Measurements from ENCODE around the gene PRPF40B. TPM values are rescaled to one million over a fixed set of nuclear protein-coding genes. Genes with fewer than 3 reads are reported as not detected.

PRPF40B gene
- total and polyA plus RNA-seq, 2 of the 13 experiments (the other 11 are each of a cell fraction or from before 2014, with no cell fraction given), result 5.0 to 7.8 TPM

DNA sequence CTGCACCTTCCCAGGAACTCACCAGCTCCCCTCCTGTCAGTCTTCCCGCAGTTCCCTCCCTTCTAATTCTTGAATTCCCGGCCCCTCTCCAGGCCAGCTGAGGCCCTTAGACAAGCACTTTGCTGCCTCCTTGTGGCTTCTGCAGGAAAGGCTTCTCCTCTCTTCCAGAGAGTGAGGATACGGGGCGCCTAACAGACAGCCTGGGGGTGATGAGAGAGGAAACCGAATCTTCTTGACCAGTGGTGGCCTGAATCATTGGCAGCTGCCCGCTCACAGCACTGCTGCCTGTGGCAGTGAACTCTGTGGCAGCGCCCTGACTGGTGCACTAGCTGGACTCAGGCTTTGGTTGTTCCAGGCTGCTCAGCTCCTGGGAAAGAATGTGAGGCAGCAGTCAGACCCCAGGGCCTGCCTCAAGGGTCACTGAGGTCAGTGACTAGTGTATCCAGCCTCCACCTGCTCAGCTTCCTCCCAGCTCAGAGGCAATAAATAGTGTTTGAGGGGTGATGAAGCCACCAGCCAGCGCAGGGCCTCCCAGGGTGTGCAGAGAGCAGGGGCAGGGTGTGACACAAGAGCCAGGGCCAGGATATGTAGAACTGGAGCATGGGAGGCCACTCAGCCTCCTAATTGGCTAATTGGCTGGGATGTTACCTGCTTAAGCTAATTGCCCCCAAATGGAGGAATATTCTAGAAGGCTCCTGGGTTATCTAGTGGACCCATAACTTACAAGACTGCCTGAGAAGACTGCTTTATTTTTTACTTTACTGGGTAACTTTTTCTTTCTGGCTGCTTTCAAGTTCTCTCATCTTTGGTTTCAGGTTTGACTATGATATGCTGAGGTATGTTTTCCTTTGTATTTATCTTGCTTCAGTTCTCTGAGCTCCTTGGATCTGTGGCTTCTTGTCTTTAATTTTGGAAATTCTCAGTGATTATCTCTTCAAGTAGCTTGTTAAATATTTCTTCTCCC lies 42.5 kb upstream of the PRPF40B start (continued):
- TF ChIP-seq, protein P1, sequence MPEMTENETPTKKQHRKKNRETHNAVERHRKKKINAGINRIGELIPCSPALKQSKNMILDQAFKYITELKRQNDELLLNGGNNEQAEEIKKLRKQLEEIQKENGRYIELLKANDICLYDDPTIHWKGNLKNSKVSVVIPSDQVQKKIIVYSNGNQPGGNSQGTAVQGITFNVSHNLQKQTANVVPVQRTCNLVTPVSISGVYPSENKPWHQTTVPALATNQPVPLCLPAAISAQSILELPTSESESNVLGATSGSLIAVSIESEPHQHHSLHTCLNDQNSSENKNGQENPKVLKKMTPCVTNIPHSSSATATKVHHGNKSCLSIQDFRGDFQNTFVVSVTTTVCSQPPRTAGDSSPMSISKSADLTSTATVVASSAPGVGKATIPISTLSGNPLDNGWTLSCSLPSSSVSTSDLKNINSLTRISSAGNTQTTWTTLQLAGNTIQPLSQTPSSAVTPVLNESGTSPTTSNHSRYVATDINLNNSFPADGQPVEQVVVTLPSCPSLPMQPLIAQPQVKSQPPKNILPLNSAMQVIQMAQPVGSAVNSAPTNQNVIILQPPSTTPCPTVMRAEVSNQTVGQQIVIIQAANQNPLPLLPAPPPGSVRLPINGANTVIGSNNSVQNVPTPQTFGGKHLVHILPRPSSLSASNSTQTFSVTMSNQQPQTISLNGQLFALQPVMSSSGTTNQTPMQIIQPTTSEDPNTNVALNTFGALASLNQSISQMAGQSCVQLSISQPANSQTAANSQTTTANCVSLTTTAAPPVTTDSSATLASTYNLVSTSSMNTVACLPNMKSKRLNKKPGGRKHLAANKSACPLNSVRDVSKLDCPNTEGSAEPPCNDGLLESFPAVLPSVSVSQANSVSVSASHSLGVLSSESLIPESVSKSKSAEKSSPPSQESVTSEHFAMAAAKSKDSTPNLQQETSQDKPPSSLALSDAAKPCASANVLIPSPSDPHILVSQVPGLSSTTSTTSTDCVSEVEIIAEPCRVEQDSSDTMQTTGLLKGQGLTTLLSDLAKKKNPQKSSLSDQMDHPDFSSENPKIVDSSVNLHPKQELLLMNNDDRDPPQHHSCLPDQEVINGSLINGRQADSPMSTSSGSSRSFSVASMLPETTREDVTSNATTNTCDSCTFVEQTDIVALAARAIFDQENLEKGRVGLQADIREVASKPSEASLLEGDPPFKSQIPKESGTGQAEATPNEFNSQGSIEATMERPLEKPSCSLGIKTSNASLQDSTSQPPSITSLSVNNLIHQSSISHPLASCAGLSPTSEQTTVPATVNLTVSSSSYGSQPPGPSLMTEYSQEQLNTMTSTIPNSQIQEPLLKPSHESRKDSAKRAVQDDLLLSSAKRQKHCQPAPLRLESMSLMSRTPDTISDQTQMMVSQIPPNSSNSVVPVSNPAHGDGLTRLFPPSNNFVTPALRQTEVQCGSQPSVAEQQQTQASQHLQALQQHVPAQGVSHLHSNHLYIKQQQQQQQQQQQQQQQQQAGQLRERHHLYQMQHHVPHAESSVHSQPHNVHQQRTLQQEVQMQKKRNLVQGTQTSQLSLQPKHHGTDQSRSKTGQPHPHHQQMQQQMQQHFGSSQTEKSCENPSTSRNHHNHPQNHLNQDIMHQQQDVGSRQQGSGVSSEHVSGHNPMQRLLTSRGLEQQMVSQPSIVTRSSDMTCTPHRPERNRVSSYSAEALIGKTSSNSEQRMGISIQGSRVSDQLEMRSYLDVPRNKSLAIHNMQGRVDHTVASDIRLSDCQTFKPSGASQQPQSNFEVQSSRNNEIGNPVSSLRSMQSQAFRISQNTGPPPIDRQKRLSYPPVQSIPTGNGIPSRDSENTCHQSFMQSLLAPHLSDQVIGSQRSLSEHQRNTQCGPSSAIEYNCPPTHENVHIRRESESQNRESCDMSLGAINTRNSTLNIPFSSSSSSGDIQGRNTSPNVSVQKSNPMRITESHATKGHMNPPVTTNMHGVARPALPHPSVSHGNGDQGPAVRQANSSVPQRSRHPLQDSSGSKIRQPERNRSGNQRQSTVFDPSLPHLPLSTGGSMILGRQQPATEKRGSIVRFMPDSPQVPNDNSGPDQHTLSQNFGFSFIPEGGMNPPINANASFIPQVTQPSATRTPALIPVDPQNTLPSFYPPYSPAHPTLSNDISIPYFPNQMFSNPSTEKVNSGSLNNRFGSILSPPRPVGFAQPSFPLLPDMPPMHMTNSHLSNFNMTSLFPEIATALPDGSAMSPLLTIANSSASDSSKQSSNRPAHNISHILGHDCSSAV (CRISPR knock-in tag; IDR thresholded peaks at IDR 0.05; ENCODE audit: borderline replicate concordance), result no peak
- TF ChIP-seq ZNF850 (CRISPR knock-in tag; conservative IDR thresholded peaks at IDR 0.05) (no peak), SKI (IDR thresholded peaks at IDR 0.05; ENCODE audit: partially characterized antibody) (no peak), SPEN (CRISPR knock-in tag; IDR thresholded peaks at IDR 0.05; ENCODE audit: low read depth) (no peak), ZNF770 (CRISPR knock-in tag; IDR thresholded peaks at IDR 0.05) (peak; percentile 50; the same call in 1 of the 2 replicates), HNRNPUL1 (IDR thresholded peaks at IDR 0.05; ENCODE audit: low read depth, low read length) (no peak), IRF1 (CRISPR knock-in tag; IDR thresholded peaks at IDR 0.05; ENCODE audit: low read depth) (no peak), ELF1 (CRISPR knock-in tag; IDR thresholded peaks at IDR 0.05) (no peak), XRCC5 (optimal IDR thresholded peaks at IDR 0.05; ENCODE audit: low read length) (peak; percentile 85), HNRNPLL (IDR thresholded peaks at IDR 0.05; ENCODE audit: low read depth, low read length, poor library complexity, severe bottlenecking) (no peak)
- TF ChIP-seq, protein P2, sequence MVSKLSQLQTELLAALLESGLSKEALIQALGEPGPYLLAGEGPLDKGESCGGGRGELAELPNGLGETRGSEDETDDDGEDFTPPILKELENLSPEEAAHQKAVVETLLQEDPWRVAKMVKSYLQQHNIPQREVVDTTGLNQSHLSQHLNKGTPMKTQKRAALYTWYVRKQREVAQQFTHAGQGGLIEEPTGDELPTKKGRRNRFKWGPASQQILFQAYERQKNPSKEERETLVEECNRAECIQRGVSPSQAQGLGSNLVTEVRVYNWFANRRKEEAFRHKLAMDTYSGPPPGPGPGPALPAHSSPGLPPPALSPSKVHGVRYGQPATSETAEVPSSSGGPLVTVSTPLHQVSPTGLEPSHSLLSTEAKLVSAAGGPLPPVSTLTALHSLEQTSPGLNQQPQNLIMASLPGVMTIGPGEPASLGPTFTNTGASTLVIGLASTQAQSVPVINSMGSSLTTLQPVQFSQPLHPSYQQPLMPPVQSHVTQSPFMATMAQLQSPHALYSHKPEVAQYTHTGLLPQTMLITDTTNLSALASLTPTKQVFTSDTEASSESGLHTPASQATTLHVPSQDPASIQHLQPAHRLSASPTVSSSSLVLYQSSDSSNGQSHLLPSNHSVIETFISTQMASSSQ (IDR thresholded peaks at IDR 0.05; ENCODE audit: low read depth), result no peak
- TF ChIP-seq, protein P2 (CRISPR knock-in tag; IDR thresholded peaks at IDR 0.05; ENCODE audit: borderline replicate concordance), result no peak

All from HepG2 (cell line).